H1 (cell line): ENCODE results near the gene SETDB2. TPM values are rescaled to one million over a fixed set of nuclear protein-coding genes. Genes with fewer than 3 reads are reported as not detected.

Experiments
- CTCF ChIA-PET: fragments of 300-600 bp; sonication (Branson Sonifier 250); formaldehyde crosslinking; loops from one replicate; lab custom pipeline; 2021; ENCODE audit not compliant: partially characterized antibody; lab: Charles Lee
- POLR2A ChIA-PET: fragments of 300-600 bp; sonication (Branson Sonifier 250); formaldehyde crosslinking; loops from one replicate; lab custom pipeline; 2021; ENCODE audit warnings: inconsistent platforms; ENCODE audit not compliant: partially characterized antibody; lab: Charles Lee
- DNase-seq, 2 experiments: peaks; one replicate each; pipeline versions ENCODE4 v3.0.0 to v3.0.0-alpha.2; 2010 to 2022; ENCODE audit warnings: low spot score in 2 of 2, low read depth in 1 of 2, mixed read lengths in 1 of 2
- FAIRE-seq: peaks from 2 replicates; lab custom pipeline; 2011; peaks lifted over from hg19 to GRCh38; lab: Jason Lieb, UNC
- H2AFZ ChIP-seq: 2 replicates; pipeline ENCODE4 v1.8.1; 2012; ENCODE audit warnings: low read length, inconsistent platforms
- H2AK5ac ChIP-seq: 2 replicates; pipeline ENCODE4 v1.6.1; 2013; ENCODE audit warnings: low read depth, low read length
- H2BK120ac ChIP-seq: replicated peaks from 2 replicates; pipeline ENCODE3; 2013; ENCODE audit warnings: low read depth, low read length, inconsistent platforms
- H2BK12ac ChIP-seq: 2 replicates; pipeline ENCODE4 v1.6.1; 2013; ENCODE audit warnings: low read depth, low read length
- H2BK15ac ChIP-seq: 2 replicates; pipeline ENCODE4 v1.6.1; 2013; ENCODE audit warnings: low read length
- H2BK20ac ChIP-seq: 2 replicates; pipeline ENCODE4 v1.6.1; 2013; ENCODE audit warnings: low read length
- H2BK5ac ChIP-seq: 2 replicates; pipeline ENCODE4 v1.6.1; 2013; ENCODE audit warnings: low read depth, low read length
- H3K14ac ChIP-seq: 2 replicates; pipeline ENCODE4 v1.6.1; 2013; ENCODE audit warnings: inconsistent platforms; ENCODE audit not compliant: insufficient read length
- H3K18ac ChIP-seq: 2 replicates; pipeline ENCODE4 v1.6.1; 2013; ENCODE audit warnings: low read length; ENCODE audit errors: extremely low read depth
- H3K23ac ChIP-seq: 2 replicates; pipeline ENCODE4 v1.6.1; 2013; ENCODE audit warnings: inconsistent platforms; ENCODE audit not compliant: insufficient read length
- H3K23me2 ChIP-seq: 2 replicates; pipeline ENCODE4 v1.6.1; 2013; ENCODE audit warnings: low read depth, low read length
- H3K27ac ChIP-seq: 2 replicates; pipeline ENCODE4 v1.6.1; 2011; ENCODE audit warnings: low read depth, low read length, inconsistent platforms
- H3K27me3 ChIP-seq, 4 experiments: replicated peaks in 1 of 4; 1 replicate in 1 of 4; 2 replicates in 3 of 4; pipeline versions ENCODE4 v1.6.1 to v1.8.1; 2011 to 2013; ENCODE audit warnings: low read length in 3 of 4, mild to moderate bottlenecking in 3 of 4, inconsistent platforms in 2 of 4, mixed read lengths in 2 of 4, moderate library complexity in 1 of 4; ENCODE audit not compliant: control insufficient read depth in 3 of 4, insufficient read depth in 3 of 4; ENCODE audit errors: extremely low read depth in 1 of 4
- H3K36me3 ChIP-seq, 4 experiments: 2 replicates each; pipeline versions ENCODE4 v1.6.1 to v1.8.1; 2011 to 2013; ENCODE audit warnings: mild to moderate bottlenecking in 4 of 4, low read length in 3 of 4, moderate library complexity in 2 of 4, control low read depth in 1 of 4, inconsistent platforms in 1 of 4; ENCODE audit not compliant: insufficient read depth in 4 of 4, control insufficient read depth in 2 of 4
- H3K4ac ChIP-seq: replicated peaks from 2 replicates; pipeline ENCODE3; 2013; ENCODE audit warnings: low read length, low read depth, mixed read lengths, inconsistent platforms; ENCODE audit not compliant: insufficient read length
- H3K4me1 ChIP-seq, 4 experiments: replicated peaks in 1 of 4; 1 replicate in 1 of 4; 2 replicates in 3 of 4; pipeline versions ENCODE4 v1.6.1 to v1.8.1; 2011 to 2013; ENCODE audit warnings: low read length in 3 of 4, inconsistent platforms in 2 of 4, mixed read lengths in 1 of 4; ENCODE audit not compliant: insufficient read depth in 4 of 4, control insufficient read depth in 3 of 4
- H3K4me2 ChIP-seq, 2 experiments: 2 replicates each; pipeline versions ENCODE4 v1.6.1 to v1.8.1; 2011 to 2013; ENCODE audit warnings: low read depth in 2 of 2, low read length in 2 of 2, control low read depth in 1 of 2, inconsistent platforms in 1 of 2, mild to moderate bottlenecking in 1 of 2; ENCODE audit not compliant: insufficient read depth in 1 of 2
- H3K4me3 ChIP-seq, 4 experiments: fragments of 200-600, 300-600 bp in 1 of 4; sonication (generic), shearing (Covaris generic), sonication (Bioruptor Twin) in 1 of 4; 2 replicates each; pipeline versions ENCODE4 v1.5.1 to v1.8.1; 2011 to 2016; ENCODE audit warnings: low read length in 4 of 4, low read depth in 3 of 4, control low read depth in 2 of 4, inconsistent platforms in 2 of 4, mild to moderate bottlenecking in 2 of 4, mixed read lengths in 1 of 4, moderate library complexity in 1 of 4; ENCODE audit not compliant: insufficient read depth in 2 of 4; ENCODE audit errors: extremely low read depth in 1 of 4
- H3K56ac ChIP-seq: replicated peaks from 2 replicates; pipeline ENCODE3; 2013; ENCODE audit warnings: low read depth, mild to moderate bottlenecking, mixed read lengths, low read length, inconsistent platforms; ENCODE audit not compliant: insufficient read length
- H3K79me1 ChIP-seq: 2 replicates; pipeline ENCODE4 v1.6.1; 2013; ENCODE audit warnings: low read depth, low read length, control low read depth
- H3K79me2 ChIP-seq, 2 experiments: 2 replicates each; pipeline versions ENCODE4 v1.6.1 to v1.8.1; 2012 to 2013; ENCODE audit warnings: low read length in 2 of 2, mild to moderate bottlenecking in 2 of 2, inconsistent platforms in 1 of 2; ENCODE audit not compliant: insufficient read depth in 2 of 2, control insufficient read depth in 1 of 2
- H3K9ac ChIP-seq, 4 experiments: replicated peaks in 1 of 4; 1 replicate in 1 of 4; 2 replicates in 3 of 4; pipeline versions ENCODE4 v1.6.1 to v1.8.1; 2011 to 2013; ENCODE audit warnings: low read depth in 3 of 4, low read length in 3 of 4, control low read depth in 2 of 4, mild to moderate bottlenecking in 2 of 4, moderate library complexity in 2 of 4, inconsistent platforms in 1 of 4; ENCODE audit errors: extremely low read depth in 1 of 4
- H3K9me3 ChIP-seq, 2 experiments: 2 replicates each; pipeline versions ENCODE4 v1.6.1 to v1.8.1; 2012 to 2013; ENCODE audit warnings: mild to moderate bottlenecking in 2 of 2, moderate library complexity in 2 of 2, control low read depth in 1 of 2, inconsistent platforms in 1 of 2, low read depth in 1 of 2, low read length in 1 of 2, mixed read lengths in 1 of 2; ENCODE audit not compliant: insufficient read depth in 2 of 2
- H4K20me1 ChIP-seq, 2 experiments: replicated peaks in 1 of 2; 2 replicates each; pipeline versions ENCODE3 to v1.8.1; 2011 to 2013; ENCODE audit warnings: inconsistent platforms in 2 of 2, low read length in 2 of 2, mild to moderate bottlenecking in 1 of 2; ENCODE audit not compliant: insufficient read depth in 2 of 2, control insufficient read depth in 1 of 2
- H4K5ac ChIP-seq: 2 replicates; pipeline ENCODE4 v1.6.1; 2013; ENCODE audit warnings: low read length, low read depth, mixed read lengths, inconsistent platforms; ENCODE audit not compliant: insufficient read length
- H4K8ac ChIP-seq: 2 replicates; pipeline ENCODE4 v1.8.0; 2013; ENCODE audit warnings: mild to moderate bottlenecking, moderate library complexity, low read length, inconsistent platforms; ENCODE audit not compliant: insufficient read depth; ENCODE audit errors: extremely low read depth
- H4K91ac ChIP-seq: replicated peaks from 2 replicates; pipeline ENCODE3; 2013; ENCODE audit warnings: low read length, mixed read lengths, inconsistent platforms; ENCODE audit not compliant: insufficient read length
- BRCA1 ChIP-seq: IDR thresholded peaks from 2 replicates; pipeline ENCODE4 v1.6.1; 2012; ENCODE audit warnings: low read depth, low read length, improper control_type of control experiment
- CHD2 ChIP-seq: IDR thresholded peaks from 2 replicates; pipeline ENCODE4 v1.6.1; 2012; ENCODE audit warnings: low read length, improper control_type of control experiment
- EGR1 ChIP-seq: IDR thresholded peaks from 2 replicates; pipeline ENCODE4 v1.6.1; 2011; ENCODE audit warnings: low read depth, low read length, borderline replicate concordance
- JUN ChIP-seq: IDR thresholded peaks from 2 replicates; pipeline ENCODE4 v1.6.1; 2011; ENCODE audit warnings: low read depth, mild to moderate bottlenecking, improper control_type of control experiment, low read length
- JUND ChIP-seq: IDR thresholded peaks from 2 replicates; pipeline ENCODE4 v1.6.1; 2011; ENCODE audit warnings: mild to moderate bottlenecking, improper control_type of control experiment, low read length
- KDM4A ChIP-seq: IDR thresholded peaks from one replicate; pipeline ENCODE4 v1.7.1; 2012; ENCODE audit warnings: low read depth, mild to moderate bottlenecking, moderate library complexity, low read length, inconsistent platforms; ENCODE audit not compliant: severe bottlenecking
- KDM5A ChIP-seq: fragments of 200-600 bp; IDR thresholded peaks from 2 replicates; pipeline ENCODE4 v1.7.1; 2012; ENCODE audit warnings: mild to moderate bottlenecking, low read length, inconsistent platforms, mixed read lengths
- PHF8 ChIP-seq: fragments of 200-600 bp; sonication (generic); conservative IDR thresholded peaks from 2 replicates; pipeline ENCODE4 v1.7.1; 2012; ENCODE audit warnings: low read depth, mild to moderate bottlenecking, inconsistent platforms, low read length, moderate library complexity
- POLR2A ChIP-seq, 2 experiments: IDR thresholded peaks; 1 replicate in 1 of 2; 2 replicates in 1 of 2; pipeline ENCODE4 v1.6.1; 2011; ENCODE audit warnings: low read depth in 2 of 2, low read length in 2 of 2, mild to moderate bottlenecking in 2 of 2; ENCODE audit errors: control extremely low read depth in 1 of 2
- RFX5 ChIP-seq: IDR thresholded peaks from 2 replicates; pipeline ENCODE4 v1.6.1; 2011; ENCODE audit warnings: low read depth, low read length, improper control_type of control experiment, borderline replicate concordance
- SIRT6 ChIP-seq: IDR thresholded peaks from one replicate; pipeline ENCODE4 v1.7.1; 2012; ENCODE audit warnings: low read length, inconsistent platforms
- SP4 ChIP-seq: IDR thresholded peaks from 2 replicates; pipeline ENCODE4 v1.6.1; 2012; ENCODE audit warnings: low read length, inconsistent platforms
- SRF ChIP-seq: IDR thresholded peaks from 2 replicates; pipeline ENCODE4 v1.6.1; 2011; ENCODE audit warnings: mild to moderate bottlenecking, low read depth, low read length, moderate library complexity
- SUZ12 ChIP-seq: fragments of 200-600 bp; sonication (generic); IDR thresholded peaks from 2 replicates; pipeline ENCODE4 v1.6.1; 2012; ENCODE audit warnings: mild to moderate bottlenecking, inconsistent platforms, low read length, moderate library complexity, mixed read lengths
- WGBS, 2 experiments: shearing (Covaris generic) in 1 of 2; methylation state at CpG; one replicate each; pipeline versions ENCODE4 v1.1.6 to v1.1.7; 2013 to 2015; ENCODE audit warnings: low lambda C conversion rate in 2 of 2, mixed read lengths in 2 of 2, inconsistent platforms in 1 of 2, low coverage in 1 of 2, missing lambda C conversion rate in 1 of 2; ENCODE audit not compliant: insufficient replicate concordance in 2 of 2, insufficient coverage in 1 of 2, insufficient read length in 1 of 2; ENCODE audit errors: extremely low coverage in 1 of 2, missing lambda C conversion rate in 1 of 2; 5-methylcytosine and 5-hydroxymethylcytosine counted together
- polyA plus RNA-seq, 7 experiments: library from polyadenylated mRNA; depleted of rRNA in 3 of 7; stranded (reverse) in 5 of 7; unstranded in 2 of 7; fragments of >200 nt in 5 of 7; fragments of 200-250 nt in 2 of 7; gene quantifications; 1 replicate in 5 of 7; 2 replicates in 1 of 7; 4 replicates in 1 of 7; pipeline versions ENCODE4 v1.2.1 to v1.2.3, GENCODE V29; 2011 to 2013; ENCODE audit warnings: missing spikeins in 2 of 7, mixed read lengths in 2 of 7
- total RNA-seq: library from RNA; stranded (reverse); fragmentation: NEBNext Ultra II Directional; extraction: Animal tissue kit (Norgen Biotek cat#: 25700); gene quantifications from 2 replicates; pipeline ENCODE4 v1.2.1, GENCODE V29; 2021
- TF ChIP-seq, protein P1 (sequence below): IDR thresholded peaks from 2 replicates; pipeline ENCODE4 v1.6.1; 2011; ENCODE audit warnings: low read length, improper control_type of control experiment

Gene SETDB2
- total and polyA plus RNA-seq, 2 of the 8 experiments (the other 6 are each of a cell fraction or from before 2014, with no cell fraction given), result 1.2 to 6.1 TPM

- H3K14ac ChIP-seq, result no peak overlapping the region
- H4K5ac ChIP-seq, result no peak overlapping the region
- H4K8ac ChIP-seq, result no peak overlapping the region
- no peak overlapping the region for H2BK12ac ChIP-seq
- no peak overlapping the region for H3K9ac ChIP-seq
- POLR2A ChIA-PET, result no interaction called here
- no peaks in the 10 kb centered on the region for H3K23me2 ChIP-seq
- no peak overlapping the region for H2BK120ac ChIP-seq
- no peaks in the 10 kb centered on the region for H3K36me3 ChIP-seq
- H3K23ac ChIP-seq, result no peak overlapping the region
- CTCF ChIA-PET, result no interaction called here
- no peak overlapping the region for H4K91ac ChIP-seq
- 91% methylated on average over 1 of the region's 1 CpG; no CpG with 5 or more reads in 1 of the 2 experiments for WGBS, 2 experiments
- no peaks in the 10 kb centered on the region for H3K4me1 ChIP-seq
- no peaks in the 10 kb centered on the region for H3K79me2 ChIP-seq
- no peak overlapping the region for H3K4me2 ChIP-seq
- H2AK5ac ChIP-seq, result no peak overlapping the region
- DNase-seq, result no peak
- H2AFZ ChIP-seq, result no peak overlapping the region
- no peak overlapping the region for H3K18ac ChIP-seq
- no peak overlapping the region for H2BK20ac ChIP-seq
- H4K20me1 ChIP-seq, result no peaks in the 10 kb centered on the region
- H3K27ac ChIP-seq, result no peak overlapping the region
- no peaks in the 10 kb centered on the region for H3K79me1 ChIP-seq
- H3K4me3 ChIP-seq, result no peak overlapping the region
- no peak overlapping the region for H3K56ac ChIP-seq
- H2BK15ac ChIP-seq, result no peak overlapping the region
- H2BK5ac ChIP-seq, result no peak overlapping the region
- H3K9me3 ChIP-seq, result no peaks in the 10 kb centered on the region
- no peak for FAIRE-seq
- H3K4ac ChIP-seq, result no peak overlapping the region
- no peaks in the 10 kb centered on the region for H3K27me3 ChIP-seq
- TF ChIP-seq SUZ12 (no peak), SIRT6 (no peak), JUND (no peak), KDM5A (no peak), BRCA1 (no peak), SRF (no peak), EGR1 (no peak), CHD2 (no peak), PHF8 (no peak), POLR2A (IDR thresholded peaks at IDR 0.05; ENCODE audit: control extremely low read depth in 1 of 2, low read depth in 2 of 2, low read length in 2 of 2) (no peak), SP4 (no peak), KDM4A (no peak), JUN (no peak), RFX5 (no peak)
- TF ChIP-seq, protein P1, sequence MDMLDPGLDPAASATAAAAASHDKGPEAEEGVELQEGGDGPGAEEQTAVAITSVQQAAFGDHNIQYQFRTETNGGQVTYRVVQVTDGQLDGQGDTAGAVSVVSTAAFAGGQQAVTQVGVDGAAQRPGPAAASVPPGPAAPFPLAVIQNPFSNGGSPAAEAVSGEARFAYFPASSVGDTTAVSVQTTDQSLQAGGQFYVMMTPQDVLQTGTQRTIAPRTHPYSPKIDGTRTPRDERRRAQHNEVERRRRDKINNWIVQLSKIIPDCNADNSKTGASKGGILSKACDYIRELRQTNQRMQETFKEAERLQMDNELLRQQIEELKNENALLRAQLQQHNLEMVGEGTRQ, result no peak
Observed at GRCh38 chr13:49435992-49436391, 8.1 kb upstream of the SETDB2 start.
